GM12878 (cell line): ENCODE data around the gene SOX2.

Source experiments
- CTCF ChIP-seq, 3 experiments: IDR thresholded peaks in 2 of 3; conservative IDR thresholded peaks in 1 of 3; 2 replicates each; pipeline ENCODE4 v1.5.1; 2011; ENCODE audit warnings: low read depth in 3 of 3, low read length in 3 of 3, mild to moderate bottlenecking in 3 of 3, control low read depth in 2 of 3, moderate library complexity in 2 of 3, inconsistent platforms in 1 of 3, mixed read lengths in 1 of 3; ENCODE audit not compliant: control insufficient read depth in 2 of 3, insufficient read depth in 1 of 3; ENCODE audit errors: extremely low read depth in 1 of 3
- ETV6 ChIP-seq, 2 experiments: fragments of 450-650 bp in 1 of 2; IDR thresholded peaks in 1 of 2; conservative IDR thresholded peaks in 1 of 2; 2 replicates each; pipeline ENCODE4 v1.6.1; 2014; ENCODE audit warnings: antibody characterized with exemption in 1 of 2, borderline replicate concordance in 1 of 2, low read depth in 1 of 2, mild to moderate bottlenecking in 1 of 2, moderate library complexity in 1 of 2
- MYB ChIP-seq: fragments of 150-350 bp; IDR thresholded peaks from 2 replicates; pipeline ENCODE4 v1.6.1; 2014; ENCODE audit warnings: mild to moderate bottlenecking, low read depth, low read length, borderline replicate concordance
- RBBP5 ChIP-seq: fragments of 200-600 bp; sonication (generic); conservative IDR thresholded peaks from 2 replicates; pipeline ENCODE4 v1.6.1; 2016
- SIN3A ChIP-seq: IDR thresholded peaks from 2 replicates; pipeline ENCODE4 v1.6.1; 2012; ENCODE audit warnings: low read depth, low read length, improper control_type of control experiment

DNA sequence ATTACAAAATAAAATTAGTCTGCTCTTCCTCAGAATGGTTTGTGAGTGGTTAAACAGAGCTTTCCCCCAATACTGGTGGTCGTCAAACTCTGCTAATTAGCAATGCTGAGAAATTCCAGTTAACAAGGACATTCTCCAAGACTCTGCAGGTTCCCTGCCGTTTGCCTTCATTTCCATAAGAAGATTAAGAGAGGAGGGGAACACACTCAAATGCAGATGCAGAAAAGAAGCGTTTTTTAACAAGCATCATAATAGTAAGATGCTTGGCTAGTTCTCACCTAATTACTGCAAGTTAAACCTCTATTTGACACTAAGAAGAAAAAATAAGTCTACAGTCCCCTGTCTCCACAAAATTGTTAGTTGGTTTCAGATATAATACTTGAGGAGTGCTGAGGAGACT lies 3.7 kb upstream of the SOX2 start:
- TF ChIP-seq CTCF (IDR thresholded peaks at IDR 0.05 in 2 of 3, conservative IDR thresholded peaks at IDR 0.05 in 1 of 3; ENCODE audit: control insufficient read depth in 2 of 3, extremely low read depth in 1 of 3, insufficient read depth in 1 of 3, low read depth in 3 of 3, low read length in 3 of 3) = no peak
- no peak for TF ChIP-seq MYB
- no peak for TF ChIP-seq RBBP5
- no peak for TF ChIP-seq ETV6 (conservative IDR thresholded peaks at IDR 0.05 in 1 of 2, IDR thresholded peaks at IDR 0.05 in 1 of 2; ENCODE audit: borderline replicate concordance in 1 of 2, low read depth in 1 of 2)
- no peak for TF ChIP-seq SIN3A
